HG02973 (cell line): ENCODE measurements around the gene L3MBTL4.
A peak's percentile ranks its signal among the peaks of the same experiment; 100 is the strongest.
"Not testable (repeated sequence)": the region's sequence is repeated elsewhere in the genome, so short reads cannot be mapped to it uniquely, and the experiment has no call there.

Experiments
- ATAC-seq: cut with Tn5 transposase; IDR thresholded peaks from one replicate; pipeline ENCODE4 v1.9.1; 2021; ENCODE audit warnings: moderate library complexity; ENCODE audit not compliant: unreplicated experiment

The L3MBTL4 gene

DNA sequence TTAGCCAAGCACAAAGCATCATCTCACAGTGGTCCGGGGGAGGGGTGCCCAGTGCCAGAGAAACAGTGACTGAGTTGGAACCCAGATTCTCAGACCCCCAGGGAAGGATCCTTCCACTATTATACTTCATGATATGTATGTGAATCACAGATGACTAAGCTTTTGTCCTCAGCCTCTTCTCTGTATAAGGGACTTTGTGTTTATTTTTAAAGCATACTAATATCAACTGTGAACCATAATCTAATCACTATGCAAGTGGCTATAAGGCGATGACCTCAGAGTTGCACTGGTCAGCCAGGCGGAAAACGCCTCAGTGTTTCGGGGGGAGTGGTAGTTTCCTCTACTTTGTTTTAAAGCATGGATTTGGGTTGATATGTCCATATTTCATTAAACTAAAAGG is 359.0 kb downstream of the L3MBTL4 start:
- no peak for ATAC-seq

- ATAC-seq, result no peak
Observed at GRCh38 chr18:6054256-6054842, 360.4 kb downstream of the L3MBTL4 start.

- ATAC-seq, result no peak
Observed at GRCh38 chr18:6052449-6052913, 362.2 kb downstream of the L3MBTL4 start.

GRCh38 chr18:6047596-6047995 is 367.1 kb downstream of the L3MBTL4 start:
- not testable (repeated sequence) for ATAC-seq

- no peak for ATAC-seq
Observed at GRCh38 chr18:6044773-6045172, 369.9 kb downstream of the L3MBTL4 start.

- ATAC-seq, result no peak
Observed at GRCh38 chr18:6044319-6044718, 370.4 kb downstream of the L3MBTL4 start.

DNA sequence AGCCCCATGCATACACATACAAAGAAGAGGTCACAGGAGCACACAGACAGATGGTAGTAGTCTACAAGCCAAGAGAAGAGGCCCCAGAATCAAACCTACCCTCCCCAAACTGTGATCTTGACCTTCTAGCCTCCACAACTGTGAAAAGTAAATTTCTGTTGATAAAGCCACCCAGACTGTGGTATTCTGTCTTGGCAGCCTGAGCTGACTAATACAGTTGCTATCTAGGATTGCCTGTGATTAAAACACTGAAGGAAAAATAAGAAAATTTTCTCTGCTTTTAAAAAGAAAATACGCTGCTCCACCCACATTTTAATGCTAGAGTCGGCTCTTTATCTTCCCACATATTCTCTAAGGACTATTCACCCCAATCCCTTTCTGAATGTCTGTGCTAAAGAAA is 375.7 kb downstream of the L3MBTL4 start:
- ATAC-seq, result no peak

GRCh38 chr18:6031442-6031841 is 383.3 kb downstream of the L3MBTL4 start:
- no peak for ATAC-seq

DNA sequence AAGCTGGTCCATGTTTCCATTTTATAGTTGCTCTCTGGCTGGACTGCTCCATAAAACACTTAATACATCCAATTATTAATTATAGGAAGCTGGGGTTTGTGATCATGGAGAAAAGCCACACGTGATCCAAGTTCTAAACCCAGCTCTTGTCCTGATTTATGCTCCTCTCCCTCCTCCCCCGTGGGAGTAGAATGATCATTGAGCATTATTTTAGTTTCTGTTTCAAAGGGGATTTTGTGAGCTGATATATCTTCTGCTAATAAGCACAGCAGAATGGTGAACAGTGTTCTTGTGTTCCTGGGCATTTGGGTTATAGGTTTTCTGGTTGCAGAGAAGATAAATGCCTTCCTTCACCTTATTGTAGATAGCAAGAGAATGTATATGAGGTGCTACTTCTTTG is 383.7 kb downstream of the L3MBTL4 start:
- no peak for ATAC-seq

GRCh38 chr18:6024745-6025248 is 389.9 kb downstream of the L3MBTL4 start:
- no peak for ATAC-seq

GRCh38 chr18:6023551-6023950 is 391.2 kb downstream of the L3MBTL4 start:
- ATAC-seq, result no peak

DNA sequence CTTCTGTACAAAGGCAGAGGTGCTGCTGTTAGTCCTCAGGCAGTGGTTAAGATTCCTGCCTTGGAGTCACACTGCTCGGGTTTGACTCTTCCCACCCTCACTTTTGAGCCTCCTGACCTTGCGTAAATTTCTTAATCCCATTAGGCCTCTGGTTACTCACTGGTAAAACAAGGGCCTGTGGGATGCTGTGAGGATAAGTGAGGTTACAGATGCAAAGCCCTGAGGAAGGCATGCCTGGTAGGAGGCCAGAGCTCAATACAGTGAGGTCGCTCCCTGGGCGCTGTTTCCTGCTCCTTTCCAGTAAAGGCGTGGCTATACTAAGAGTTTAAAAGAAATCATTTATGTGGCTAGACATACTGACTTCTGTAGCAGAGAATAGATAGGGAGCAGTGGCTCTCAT is 391.9 kb downstream of the L3MBTL4 start:
- ATAC-seq, result no peak

DNA sequence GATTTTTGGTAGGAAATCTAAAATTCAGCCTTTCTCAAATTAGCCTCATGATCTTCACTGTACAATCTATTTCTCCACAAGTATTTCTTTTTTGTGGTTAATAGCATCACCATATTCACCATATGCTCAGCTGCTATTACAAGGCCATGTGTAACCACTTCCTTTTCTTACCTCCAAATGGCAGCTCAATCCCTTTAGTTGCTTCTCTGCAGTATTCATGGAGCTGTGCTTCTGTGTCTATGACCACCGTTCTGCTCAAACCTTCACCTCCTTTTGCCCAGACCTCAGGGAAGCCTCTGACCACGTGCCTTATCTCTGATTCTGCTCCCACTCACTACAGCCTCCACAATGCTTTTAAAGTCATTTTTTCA is 392.7 kb downstream of the L3MBTL4 start:
- ATAC-seq, result no peak

- no peak for ATAC-seq
Observed at GRCh38 chr18:6021306-6022073, 393.2 kb downstream of the L3MBTL4 start.

DNA sequence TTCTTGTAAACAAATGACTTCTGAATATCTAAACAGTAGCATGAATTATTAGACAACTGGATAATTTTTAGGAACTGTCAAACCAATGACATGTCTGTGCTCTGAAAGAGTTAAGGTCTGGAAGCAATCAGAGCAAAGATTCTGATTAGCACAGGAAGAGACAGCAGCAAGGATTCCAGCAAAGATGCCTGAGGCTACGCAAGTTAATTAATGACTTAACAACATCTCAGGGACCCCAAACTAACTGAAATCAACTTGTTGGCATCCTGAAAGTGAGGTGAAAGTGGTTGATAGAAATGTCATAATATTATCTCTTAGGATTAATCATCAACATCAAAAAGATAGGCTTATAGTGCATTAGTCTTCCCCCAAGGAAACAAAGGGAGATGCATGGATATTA is 396.0 kb downstream of the L3MBTL4 start:
- ATAC-seq, result no peak

DNA sequence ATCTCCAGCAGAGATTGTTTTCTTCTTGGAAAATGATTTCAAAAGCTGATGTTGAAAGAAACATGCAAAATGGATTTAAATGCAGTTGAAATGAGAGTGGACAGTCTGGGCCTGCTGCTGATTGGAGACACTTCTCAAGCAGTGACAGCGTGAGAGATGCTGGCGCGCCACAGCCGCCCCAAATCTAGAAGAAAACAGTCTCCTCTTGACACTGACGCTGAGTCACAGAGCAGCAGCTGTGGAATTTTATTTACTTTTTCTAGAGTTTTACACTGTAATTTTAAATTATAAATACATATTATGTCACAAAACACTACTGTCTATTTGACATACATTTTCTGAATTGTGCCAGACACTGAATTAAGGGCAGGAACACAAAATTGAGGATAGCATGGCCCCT is 397.5 kb downstream of the L3MBTL4 start:
- ATAC-seq, result no peak

- ATAC-seq, result no peak
Observed at GRCh38 chr18:6015364-6015763, 399.3 kb downstream of the L3MBTL4 start.

DNA sequence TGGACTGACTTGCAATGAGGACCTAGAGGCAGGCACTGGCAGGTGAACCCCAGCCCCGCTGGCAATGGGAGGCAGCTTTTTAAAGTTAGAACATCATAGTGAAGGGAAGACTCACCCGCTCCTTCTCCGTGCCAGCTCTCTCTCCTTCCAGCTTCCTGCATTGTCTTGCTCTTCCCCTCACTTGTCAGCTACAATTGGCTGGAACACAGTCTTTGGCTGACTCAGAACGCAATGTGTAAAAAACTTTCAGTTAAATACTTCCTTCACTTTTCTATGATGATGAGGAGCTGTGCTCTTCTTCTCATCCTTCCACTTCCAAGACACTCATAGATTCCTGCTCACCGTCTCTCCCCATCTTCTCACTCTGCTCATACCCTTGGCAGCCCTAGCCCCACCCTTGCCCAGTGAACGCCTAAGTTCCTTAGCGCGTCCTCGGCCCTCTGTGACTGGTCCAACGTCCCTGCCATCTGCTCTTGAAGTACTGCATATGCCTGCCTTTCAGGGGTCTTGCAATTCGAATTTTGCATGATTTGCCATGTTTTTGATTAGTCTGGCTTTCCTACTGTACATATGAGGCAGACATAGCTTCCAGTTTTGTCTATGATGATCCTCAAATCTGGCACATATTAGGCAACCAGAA is 401.4 kb downstream of the L3MBTL4 start:
- no peak for ATAC-seq

DNA sequence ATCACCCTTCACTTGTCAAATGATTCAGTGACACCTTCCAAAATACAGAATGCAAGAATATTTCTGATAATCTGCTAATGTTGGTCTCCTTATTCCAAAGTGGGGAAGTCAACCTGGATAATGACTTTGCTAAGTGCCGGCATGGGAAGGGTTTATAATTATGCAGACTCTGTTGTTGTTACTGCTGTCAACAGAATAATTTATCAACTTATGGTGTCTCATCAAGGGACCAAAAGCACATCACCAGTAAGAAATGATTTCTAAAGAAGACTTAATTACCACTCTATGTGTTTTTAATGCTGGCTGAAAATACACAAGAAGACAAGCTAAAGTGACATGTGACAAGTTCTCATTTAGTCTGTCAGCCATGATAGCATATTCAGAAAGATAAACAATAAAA is 403.8 kb downstream of the L3MBTL4 start:
- no peak for ATAC-seq

DNA sequence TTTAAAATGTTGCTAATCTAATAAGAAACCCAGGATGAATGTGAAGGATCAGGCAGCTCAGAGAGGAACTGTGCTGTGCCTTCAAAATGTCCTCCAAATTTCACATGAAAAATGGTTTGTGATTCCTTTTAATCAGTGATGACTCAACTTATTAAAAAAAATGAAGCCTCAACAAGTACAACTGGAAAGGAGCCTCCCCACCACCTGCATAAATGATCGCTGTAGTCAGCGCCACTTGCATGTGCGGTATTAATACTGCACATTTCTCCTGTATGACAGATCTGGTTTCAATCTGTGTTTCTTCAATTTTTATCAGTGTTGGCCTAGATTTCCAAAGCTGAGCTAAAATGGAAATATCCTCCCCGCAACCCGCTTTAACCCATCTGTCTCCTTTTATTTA is 404.4 kb downstream of the L3MBTL4 start:
- ATAC-seq, result no peak

DNA sequence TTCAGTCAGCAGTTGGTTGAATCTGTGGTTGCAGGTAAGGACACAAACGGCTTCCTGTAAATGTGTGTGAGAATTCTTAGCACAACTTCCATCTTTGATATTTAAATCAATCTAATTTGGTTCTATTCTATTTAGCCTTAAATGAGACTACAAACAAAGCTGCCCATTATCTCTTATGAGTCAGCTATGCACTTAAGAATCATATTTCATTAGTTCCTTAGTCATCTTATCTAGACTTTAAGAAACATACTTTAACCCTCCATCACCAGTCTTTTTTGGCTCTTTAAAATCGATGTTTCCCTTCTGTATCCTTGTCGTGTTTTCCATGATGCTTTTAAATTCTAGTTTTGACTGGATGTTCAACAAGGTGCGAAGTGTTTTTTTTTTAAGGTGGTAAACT is 405.0 kb downstream of the L3MBTL4 start:
- no peak for ATAC-seq

DNA sequence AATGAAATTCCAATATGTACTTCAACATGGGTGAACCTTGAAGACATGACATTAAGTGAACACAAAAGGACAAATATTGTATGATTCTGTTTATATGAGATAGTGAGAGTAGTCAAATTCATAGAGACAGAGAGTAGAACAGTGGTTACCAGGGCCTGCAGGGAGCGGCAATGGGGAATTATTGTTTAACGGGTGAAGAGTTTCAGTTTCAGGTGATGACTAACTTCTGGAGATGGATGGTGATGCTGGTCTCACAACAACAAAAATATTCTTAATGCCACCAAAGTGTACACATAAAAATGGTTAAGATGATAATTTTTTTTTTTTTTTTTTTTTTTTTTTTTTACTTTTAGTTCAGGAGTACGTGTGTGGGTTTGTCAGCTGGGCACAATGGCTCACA is 410.0 kb downstream of the L3MBTL4 start:
- peak; percentile 95 for ATAC-seq
